K562 treated with DMSO at 1 percent for 4 hours (cell line): ENCODE measurements around the gene VAMP5. TPM values are rescaled to one million over a fixed set of nuclear protein-coding genes. Genes with fewer than 3 reads are reported as not detected.

Source experiments
- total RNA-seq: library from RNA; unstranded; fragments of 300-600 nt; gene quantifications from 2 replicates; pipeline ENCODE4 v1.2.3, GENCODE V29; 2022; ENCODE audit not compliant: insufficient read depth

The VAMP5 gene, protein sequence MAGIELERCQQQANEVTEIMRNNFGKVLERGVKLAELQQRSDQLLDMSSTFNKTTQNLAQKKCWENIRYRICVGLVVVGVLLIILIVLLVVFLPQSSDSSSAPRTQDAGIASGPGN
- total RNA-seq: not detected in 2 replicates

DNA sequence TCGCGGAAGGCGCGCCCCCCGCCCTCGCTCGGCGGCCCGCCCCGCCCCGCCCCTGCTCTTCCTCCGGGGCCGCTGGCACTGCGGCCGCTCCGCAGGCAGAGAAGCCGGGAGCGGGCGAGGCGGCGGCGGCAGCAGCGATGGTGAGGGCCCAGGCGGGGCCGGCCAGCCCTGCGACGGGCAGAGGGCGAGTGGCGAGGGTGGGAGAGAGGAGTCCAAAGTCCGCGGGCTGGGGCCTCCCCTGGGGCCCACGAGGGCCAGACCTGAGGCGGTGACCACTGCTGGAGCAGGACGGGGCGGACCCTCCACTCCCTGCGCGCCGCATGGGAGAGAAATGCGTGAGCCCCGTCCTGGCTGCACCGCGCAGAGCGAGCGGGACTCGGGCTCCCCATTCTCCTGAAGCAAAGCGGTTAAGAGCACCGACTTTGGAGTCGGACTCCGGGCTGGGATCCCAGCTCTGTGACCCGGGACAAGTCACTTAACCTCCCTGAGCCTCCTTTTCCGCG lies at the start of gene VAMP5:
Gene VAMP5 (plus strand): TSS at position 78 of the 503 bp plus-strand sequence. CDS start 60 bp downstream, at position 138.

DNA sequence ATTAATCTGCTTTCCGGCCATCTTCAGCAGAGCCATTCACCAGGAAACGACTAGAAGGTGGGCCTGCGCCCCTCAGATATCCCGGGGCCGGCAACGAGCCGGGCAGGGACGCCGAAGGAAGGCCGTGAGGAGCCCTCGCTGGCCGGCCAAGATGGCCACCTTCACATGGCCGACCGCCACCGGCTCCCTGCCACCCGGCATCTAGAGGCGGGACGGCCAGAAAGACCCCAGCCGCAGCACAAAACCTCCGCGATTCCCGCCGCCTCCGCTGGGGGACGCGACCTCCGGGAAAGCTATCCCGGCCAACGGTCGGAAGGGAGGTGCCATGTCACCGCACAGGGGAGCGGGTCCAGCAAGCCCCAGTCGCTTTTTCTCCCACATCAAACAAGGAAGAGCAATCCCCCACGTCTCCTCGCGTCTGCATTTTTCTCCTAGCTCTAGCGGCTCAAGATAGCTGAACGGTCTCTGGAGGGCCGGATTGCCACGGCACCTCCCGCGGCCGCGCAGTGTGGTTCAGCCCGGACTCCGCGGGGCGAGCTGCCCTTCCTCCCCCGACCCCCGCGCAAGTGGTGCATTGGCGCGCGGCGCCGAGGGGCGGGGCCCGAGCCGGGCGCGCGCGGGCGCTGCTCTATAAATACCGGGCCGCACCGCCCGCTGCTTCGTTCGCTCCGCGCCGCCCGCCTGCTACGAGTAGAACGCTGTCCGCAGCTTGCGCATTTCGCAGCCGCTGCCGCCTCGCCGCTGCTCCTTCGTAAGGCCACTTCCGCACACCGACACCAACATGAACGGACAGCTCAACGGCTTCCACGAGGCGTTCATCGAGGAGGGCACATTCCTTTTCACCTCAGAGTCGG lies 45.5 kb upstream of the VAMP5 start, which contains the start of gene MAT2A:
Gene MAT2A (plus strand): TSS at position 662 of the 854 bp plus-strand sequence. CDS start 120 bp downstream, at position 782.

DNA sequence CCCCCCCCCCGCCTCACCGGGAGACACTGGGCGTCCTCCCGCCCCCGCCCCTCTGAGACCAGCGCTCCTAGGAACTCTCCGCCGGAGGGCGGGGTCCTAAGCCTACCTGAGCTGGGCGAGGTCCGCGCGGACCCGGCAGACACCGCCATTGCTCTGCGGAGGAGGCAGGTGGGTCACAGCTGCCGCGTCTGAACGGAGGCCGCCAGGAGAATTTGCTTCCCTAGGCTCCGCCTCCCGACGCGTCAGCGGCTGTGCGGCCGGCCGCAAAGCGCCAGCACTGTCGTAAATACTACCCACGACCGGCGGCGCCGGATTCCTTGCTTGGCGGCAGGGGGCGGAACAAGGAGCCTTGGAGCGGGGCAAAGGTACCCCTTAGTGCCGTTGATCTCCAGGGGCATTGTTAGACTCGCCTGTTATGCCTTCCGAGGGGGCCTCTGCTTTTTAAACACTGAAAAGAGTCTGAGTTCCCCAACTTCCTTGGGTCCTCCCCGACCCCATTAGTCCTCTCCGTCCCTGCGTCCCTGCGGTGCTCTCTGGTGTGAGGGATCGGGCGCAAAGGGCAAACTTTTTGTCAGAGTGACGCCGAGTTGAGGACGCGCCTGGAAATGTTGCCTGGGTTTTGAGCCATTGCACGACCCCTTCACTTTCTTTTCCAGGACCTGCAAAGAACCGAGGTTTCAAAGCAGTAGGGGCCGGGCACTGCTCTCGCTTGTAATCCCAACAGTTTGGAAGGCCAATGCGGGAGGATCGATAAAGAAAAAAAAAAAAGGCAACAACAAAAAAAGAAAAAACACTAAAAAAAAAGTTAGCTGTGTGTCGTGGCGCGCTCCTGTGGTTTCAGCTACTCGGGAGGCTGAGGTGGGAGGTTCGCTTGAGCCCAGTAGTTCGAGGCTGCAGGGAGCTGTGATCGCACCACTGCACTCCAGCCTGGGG lies 22.7 kb upstream of the VAMP5 start, which contains the start of gene GGCX:
Gene GGCX (minus strand): TSS at position 214 of the 933 bp plus-strand sequence. CDS start 65 bp downstream, at position 149.

DNA sequence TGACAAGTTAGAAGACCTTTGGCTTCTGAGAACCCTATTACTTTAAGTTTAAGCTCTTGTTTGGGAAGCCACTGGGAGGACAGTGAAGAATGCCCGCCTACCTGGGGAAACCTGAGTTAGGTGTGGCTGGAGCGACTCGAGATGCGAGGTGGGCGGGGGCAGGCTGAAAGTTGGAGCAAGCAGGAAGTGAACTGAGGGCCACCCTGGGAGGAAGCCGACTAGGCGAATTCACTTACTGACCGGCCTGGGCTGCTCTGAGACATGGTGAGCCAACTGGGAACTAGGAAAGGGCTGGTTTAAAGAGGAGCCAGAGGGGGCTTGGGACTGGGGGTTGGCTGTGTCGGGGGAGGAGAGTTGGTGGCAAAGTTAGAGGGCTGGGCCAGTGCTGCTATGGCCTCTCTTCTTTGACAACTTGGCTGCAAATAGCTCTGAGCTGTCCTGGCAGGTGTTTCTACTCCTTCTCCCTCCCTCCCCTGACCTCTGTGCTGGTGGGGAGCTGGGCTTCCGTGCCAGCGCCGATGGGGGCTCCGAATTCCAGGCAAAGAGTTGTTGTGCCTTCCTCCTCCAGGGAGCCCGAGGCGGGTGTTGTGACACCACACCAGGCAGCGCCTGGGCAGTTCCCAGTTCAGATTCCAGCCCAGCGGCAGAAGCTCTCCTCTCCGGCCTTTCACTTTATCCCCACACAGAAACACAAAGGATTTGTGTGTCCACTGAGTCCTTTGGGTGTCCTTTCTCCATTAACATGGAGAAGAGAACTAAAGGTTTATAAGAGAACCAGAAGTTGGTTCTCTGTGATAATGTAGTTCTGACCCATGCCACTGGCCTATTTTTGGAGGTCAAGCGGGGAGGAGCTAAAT lies 6.6 kb upstream of the VAMP5 start, which contains the start of gene VAMP8:
Gene VAMP8 (plus strand): TSS at position 201 of the 857 bp plus-strand sequence. CDS start 61 bp downstream, at position 262.

DNA sequence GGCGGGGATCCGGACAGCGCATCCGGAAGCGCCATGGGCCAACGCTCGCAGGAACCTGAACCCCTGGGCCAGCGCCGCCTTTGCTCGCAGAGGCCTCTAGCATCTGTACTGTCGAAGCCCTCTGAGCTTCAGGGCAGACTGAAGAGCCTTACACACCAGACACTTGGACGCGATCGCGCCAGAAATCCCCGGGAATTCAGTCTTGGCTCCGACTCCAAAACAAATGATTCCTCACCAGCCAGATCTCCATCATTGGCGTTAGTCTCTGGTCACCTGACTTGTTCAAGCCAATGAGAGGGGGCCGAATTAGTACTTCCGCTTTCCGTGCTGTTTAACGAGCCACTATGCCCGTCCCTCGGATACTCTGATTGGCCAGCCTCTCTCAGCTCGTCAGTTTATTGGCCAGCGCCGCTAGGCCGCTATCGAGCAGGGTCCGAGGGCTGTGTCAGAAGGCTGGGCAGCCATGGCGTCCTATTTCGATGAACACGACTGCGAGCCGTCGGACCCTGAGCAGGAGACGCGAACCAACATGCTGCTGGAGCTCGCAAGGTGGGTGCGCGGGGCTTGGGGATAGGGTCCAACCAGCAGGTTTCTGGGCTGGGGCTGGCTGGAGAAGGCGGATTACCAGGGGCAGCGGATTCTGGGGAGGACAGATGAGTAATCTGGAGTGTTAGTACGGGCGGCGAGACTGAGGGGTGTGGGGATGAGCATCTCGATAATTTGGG lies 11.2 kb downstream of the VAMP5 start, which contains the start of gene RNF181:
Gene RNF181 (plus strand): TSS at position 445 of the 725 bp plus-strand sequence. CDS start 19 bp downstream, at position 464.

DNA sequence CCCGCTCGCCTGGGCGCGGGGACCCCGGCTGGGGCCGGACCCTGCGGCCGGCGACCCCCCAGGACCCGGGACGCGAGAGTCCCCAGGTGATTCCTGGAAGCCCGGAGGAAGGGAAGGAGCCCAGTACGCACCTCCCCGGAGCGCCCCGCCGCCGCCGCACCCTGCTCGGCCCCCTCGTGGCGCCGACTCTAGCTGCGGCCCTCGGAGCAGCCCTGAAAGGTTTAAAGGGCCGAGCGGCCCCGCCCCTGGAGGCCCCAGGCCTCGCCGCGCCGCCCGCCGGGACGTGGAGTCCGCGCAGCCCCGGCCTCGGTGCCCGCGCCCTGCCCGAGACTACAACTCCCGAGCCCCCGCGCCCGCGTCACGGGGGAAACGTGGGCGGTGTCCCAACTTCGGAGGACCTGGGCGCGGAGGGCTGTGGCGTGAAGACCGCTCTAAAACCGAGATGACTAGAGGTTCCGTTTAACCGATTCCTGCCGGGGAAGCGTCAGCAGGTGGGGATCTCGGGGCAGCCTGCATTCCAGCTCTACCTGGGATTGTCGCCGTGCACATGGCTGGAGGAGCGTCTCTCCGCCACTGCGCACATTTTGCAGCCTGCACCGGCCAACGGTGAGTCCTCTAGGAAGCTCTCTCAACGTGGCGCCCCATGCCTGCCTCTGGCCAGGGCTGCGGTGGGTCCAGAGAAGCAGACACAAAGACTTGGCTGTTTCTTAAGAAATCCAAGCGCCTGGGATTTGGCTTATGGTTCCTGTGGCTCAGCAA lies 18.4 kb downstream of the VAMP5 start, which contains the start of gene TMEM150A:
Gene TMEM150A (minus strand): TSS at position 223 of the 759 bp plus-strand sequence. CDS start 750 bp downstream, outside the sequence.

DNA sequence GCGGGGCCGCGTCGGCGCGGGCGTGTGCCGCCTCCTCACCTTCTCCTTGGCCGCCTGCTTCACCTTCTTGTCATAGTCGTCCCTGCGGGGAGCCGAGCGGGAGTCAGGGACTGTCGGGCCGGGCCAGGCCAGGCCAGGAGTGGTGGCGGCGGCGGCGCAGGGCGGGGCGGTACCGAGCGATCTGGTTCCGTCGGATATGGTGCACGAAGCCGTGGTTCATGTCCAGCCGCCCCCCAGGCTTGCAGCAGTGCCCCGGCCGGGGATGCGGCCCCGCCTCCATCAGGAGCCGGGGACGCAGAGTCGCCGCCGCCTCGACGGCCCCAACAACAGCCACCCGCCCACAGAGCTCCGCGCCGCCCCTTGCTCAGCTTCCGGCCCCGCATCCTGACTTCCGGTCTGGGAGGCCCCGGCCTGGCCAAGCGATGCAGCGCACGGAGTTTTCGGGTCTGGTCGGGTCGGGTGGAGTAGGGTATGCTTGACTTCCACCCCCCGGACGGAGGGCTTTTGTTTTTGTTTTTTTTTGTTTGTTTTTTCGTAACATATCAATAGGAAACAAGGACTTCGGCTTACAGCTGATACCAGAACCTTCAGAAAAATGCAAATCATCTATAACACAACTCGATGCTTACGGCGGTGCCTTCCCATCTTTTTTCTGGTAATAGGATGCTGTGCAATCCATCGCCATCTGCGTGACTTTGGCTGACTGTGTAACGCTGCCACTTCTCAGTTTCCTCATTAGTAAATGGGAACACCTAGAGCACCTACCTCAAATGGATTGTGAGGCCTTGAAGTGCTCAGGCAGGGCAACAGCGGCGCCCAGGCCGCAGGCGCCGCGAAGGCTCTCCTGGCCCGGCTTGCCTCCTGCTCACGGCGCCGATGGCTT lies 27.7 kb downstream of the VAMP5 start, which contains the start of gene C2orf68:
Gene C2orf68 (minus strand): TSS at position 362 of the 883 bp plus-strand sequence. CDS start 82 bp downstream, at position 280.

Other genes with a start within 250 kb of the VAMP5 start
- 27.3 and 29.1 TPM in 2 replicates for gene RETSAT, start 229.9 kb upstream of the VAMP5 start, total RNA-seq
- gene ELMOD3, start 229.7 kb upstream of the VAMP5 start, total RNA-seq: 13.4 and 18.3 TPM in 2 replicates
- 94.8 and 104 TPM in 2 replicates for gene CAPG, start 174.1 kb upstream of the VAMP5 start, total RNA-seq
- gene SH2D6, start 165.7 kb upstream of the VAMP5 start, total RNA-seq: not detected in 2 replicates
- 114 and 177 TPM in 2 replicates for gene MAT2A, start 45.3 kb upstream of the VAMP5 start, total RNA-seq
- gene GGCX, start 22.9 kb upstream of the VAMP5 start, total RNA-seq: 11.6 and 16.2 TPM in 2 replicates
- 161 and 170 TPM in 2 replicates for gene VAMP8, start 6.8 kb upstream of the VAMP5 start, total RNA-seq
- 259 and 269 TPM in 2 replicates for gene RNF181, start 11.3 kb downstream of the VAMP5 start, total RNA-seq
- gene TMEM150A, start 18.3 kb downstream of the VAMP5 start, total RNA-seq: 13.9 and 19.1 TPM in 2 replicates
- 33.2 and 51.4 TPM in 2 replicates for gene C2orf68, start 27.6 kb downstream of the VAMP5 start, total RNA-seq
- 94.0 and 97.0 TPM in 2 replicates for gene USP39, start 31.8 kb downstream of the VAMP5 start, total RNA-seq
- gene SFTPB, start 83.8 kb downstream of the VAMP5 start, total RNA-seq: not detected in 2 replicates
- not detected in 2 replicates for gene GNLY, start 109.9 kb downstream of the VAMP5 start, total RNA-seq
- gene ATOH8, start 169.6 kb downstream of the VAMP5 start, total RNA-seq: not detected in 2 replicates